Kidney (tissue), 14 donors: ENCODE results near the gene TREML2. TPM values are rescaled to one million over a fixed set of nuclear protein-coding genes. Genes with fewer than 3 reads are reported as not detected.

ENCODE experiments used
- DNase-seq, 5 donors: peaks; one replicate each; pipeline ENCODE4 v3.0.0-alpha.2; 2013 to 2020
- FAIRE-seq: peaks from 2 replicates; lab custom pipeline; 2012; peaks lifted over from hg19 to GRCh38; lab: Jason Lieb, UNC
- H3K27ac ChIP-seq, 2 donors: one replicate each; pipeline ENCODE4 v1.7.0; 2013; ENCODE audit warnings: low read depth in 2 of 2, low read length in 2 of 2, inconsistent platforms in 1 of 2
- H3K27me3 ChIP-seq: one replicate; pipeline ENCODE4 v1.7.1; 2013; ENCODE audit warnings: low read length, inconsistent platforms; ENCODE audit not compliant: control insufficient read depth, insufficient read depth
- H3K36me3 ChIP-seq, 3 donors: one replicate each; pipeline versions ENCODE4 v1.7.0 to v1.7.1; 2013; ENCODE audit warnings: low read length in 3 of 3, control low read depth in 1 of 3, inconsistent platforms in 1 of 3; ENCODE audit not compliant: insufficient read depth in 3 of 3, control insufficient read depth in 2 of 3
- H3K4me1 ChIP-seq, 3 donors: one replicate each; pipeline versions ENCODE4 v1.7.0 to v1.7.1; 2013; ENCODE audit warnings: low read length in 3 of 3, inconsistent platforms in 1 of 3, low read depth in 1 of 3; ENCODE audit not compliant: control insufficient read depth in 2 of 3, insufficient read depth in 2 of 3
- H3K4me3 ChIP-seq, 3 donors: one replicate each; pipeline versions ENCODE4 v1.7.0 to v1.8.1; 2013; ENCODE audit warnings: low read length in 3 of 3, control low read depth in 1 of 3, inconsistent platforms in 1 of 3
- H3K9ac ChIP-seq, 3 donors: one replicate each; pipeline versions ENCODE4 v1.7.0 to v1.7.1; 2013; ENCODE audit warnings: low read length in 3 of 3, control low read depth in 1 of 3, inconsistent platforms in 1 of 3
- H3K9me3 ChIP-seq, 3 donors: one replicate each; pipeline versions ENCODE4 v1.7.0 to v1.7.1; 2013; ENCODE audit warnings: low read length in 3 of 3, control low read depth in 1 of 3, inconsistent platforms in 1 of 3; ENCODE audit not compliant: control insufficient read depth in 2 of 3, insufficient read depth in 1 of 3
- CTCF ChIP-seq: IDR thresholded peaks from 3 replicates; pipeline ENCODE4 v1.5.1; 2012; ENCODE audit warnings: mild to moderate bottlenecking, moderate library complexity, borderline replicate concordance; ENCODE audit not compliant: insufficient read depth; ENCODE audit errors: extremely low read depth
- intact Hi-C: fragments of 100-400 bp; cut with DNase I; formaldehyde crosslinking; loops from one replicate; pipeline ENCODE4 v1.11.1; 2022
- polyA plus RNA-seq: library from polyadenylated mRNA; stranded (reverse); fragments of 350-450 nt; fragmentation: Illumina TruSeq; extraction: RNeasy Lipid Tissue Mini Kit (QIAGEN cat#74804); gene quantifications from one replicate; pipeline ENCODE4 v1.2.3, GENCODE V29; 2014; ENCODE audit warnings: low read depth, low replicate concordance; ENCODE audit not compliant: insufficient read depth
- total RNA-seq: library from RNA; stranded (reverse); fragmentation: NEBNext Ultra II Directional; extraction: Animal tissue kit (Norgen Biotek cat#: 25700); gene quantifications from one replicate; pipeline ENCODE4 v1.2.1, GENCODE V29; 2021
- donor health status: control.
- donor health status: control.
- donor health status: control.
- donor health status: control.
- donor health status: control.
- donor health status: DM: yes; HTN: yes; CAD: no.
- donor health status: Normal renal cell carcinoma (clear cell type).

Gene TREML2
- total and polyA plus RNA-seq, 2 donors from 2014 or later, result 0.41 TPM; not detected in 1

GRCh38 chr6:41177695-41178094 is 23.3 kb downstream of the TREML2 start:
- no peak overlapping the region for H3K4me3 ChIP-seq
- FAIRE-seq (no peak), DNase-seq (no peak)
- no peak for TF ChIP-seq CTCF
- no peaks in the 10 kb centered on the region for H3K4me1 ChIP-seq
- H3K9me3 ChIP-seq, result no peaks in the 10 kb centered on the region
- H3K27me3 ChIP-seq, result no peaks in the 10 kb centered on the region
- H3K27ac ChIP-seq, result no peak overlapping the region
- no peaks in the 10 kb centered on the region for H3K36me3 ChIP-seq
- intact Hi-C loops, result no loop called here
- H3K9ac ChIP-seq, result no peak overlapping the region

GRCh38 chr6:41177287-41177686 is 23.7 kb downstream of the TREML2 start:
- DNase-seq, result no peak
- H3K27ac ChIP-seq, result no peak overlapping the region
- H3K4me3 ChIP-seq, result no peak overlapping the region
- no peaks in the 10 kb centered on the region for H3K9me3 ChIP-seq
- FAIRE-seq, result no peak
- no peak overlapping the region for H3K9ac ChIP-seq
- no peaks in the 10 kb centered on the region for H3K27me3 ChIP-seq
- TF ChIP-seq CTCF, result no peak
- intact Hi-C loops, result no loop called here
- no peaks in the 10 kb centered on the region for H3K36me3 ChIP-seq
- H3K4me1 ChIP-seq, result no peaks in the 10 kb centered on the region

- H3K9me3 ChIP-seq, result no peaks in the 10 kb centered on the region
- no peak for DNase-seq
- no peak for FAIRE-seq
- no peak overlapping the region for H3K4me3 ChIP-seq
- no peaks in the 10 kb centered on the region for H3K4me1 ChIP-seq
- H3K27ac ChIP-seq, result no peak overlapping the region
- no peak overlapping the region for H3K9ac ChIP-seq
- no peaks in the 10 kb centered on the region for H3K36me3 ChIP-seq
- no peak for TF ChIP-seq CTCF
- no peaks in the 10 kb centered on the region for H3K27me3 ChIP-seq
- intact Hi-C loops, result no loop called here
Observed at GRCh38 chr6:41176189-41176588, 24.8 kb downstream of the TREML2 start.

- Histone ChIP-seq H3K4me1 (no peaks in the 10 kb centered on the region), H3K9me3 (no peaks in the 10 kb centered on the region), H3K4me3 (no peak overlapping the region), H3K36me3 (no peaks in the 10 kb centered on the region), H3K27ac (no peak overlapping the region), H3K27me3 (no peaks in the 10 kb centered on the region), H3K9ac (no peak overlapping the region)
- no peak for DNase-seq
- intact Hi-C loops, result no loop called here
- no peak for FAIRE-seq
- no peak for TF ChIP-seq CTCF
Observed at GRCh38 chr6:41175084-41175483, 25.9 kb downstream of the TREML2 start.
